Mucosa of rectum (tissue), 2 donors: ENCODE results near the gene SSH3.

Experiments used
- H3K27ac ChIP-seq, 2 donors: one replicate each; pipeline ENCODE4 v1.7.0; 2013; ENCODE audit warnings: inconsistent platforms in 2 of 2, low read depth in 2 of 2, low read length in 2 of 2
- H3K27me3 ChIP-seq, 2 donors: one replicate each; pipeline ENCODE4 v1.7.0; 2013; ENCODE audit warnings: low read length in 2 of 2; ENCODE audit not compliant: control insufficient read depth in 2 of 2, insufficient read depth in 2 of 2
- H3K36me3 ChIP-seq, 2 donors: one replicate each; pipeline ENCODE4 v1.7.0; 2013; ENCODE audit warnings: low read length in 2 of 2; ENCODE audit not compliant: control insufficient read depth in 2 of 2, insufficient read depth in 2 of 2
- H3K4me1 ChIP-seq, 2 donors: one replicate each; pipeline ENCODE4 v1.7.0; 2013; ENCODE audit warnings: low read length in 2 of 2, mild to moderate bottlenecking in 1 of 2; ENCODE audit not compliant: control insufficient read depth in 2 of 2, insufficient read depth in 2 of 2
- H3K4me3 ChIP-seq, 2 donors: one replicate each; pipeline ENCODE4 v1.7.0; 2013; ENCODE audit warnings: low read length in 2 of 2
- H3K9ac ChIP-seq, 2 donors: one replicate each; pipeline ENCODE4 v1.7.0; 2013; ENCODE audit warnings: low read length in 2 of 2, low read depth in 1 of 2, mild to moderate bottlenecking in 1 of 2
- H3K9me3 ChIP-seq, 2 donors: one replicate each; pipeline ENCODE4 v1.7.0; 2013; ENCODE audit warnings: low read length in 2 of 2; ENCODE audit not compliant: control insufficient read depth in 2 of 2
- donor health status: healthy.
- donor health status: Normal muscosa, but diverticular disease.

Gene SSH3

DNA sequence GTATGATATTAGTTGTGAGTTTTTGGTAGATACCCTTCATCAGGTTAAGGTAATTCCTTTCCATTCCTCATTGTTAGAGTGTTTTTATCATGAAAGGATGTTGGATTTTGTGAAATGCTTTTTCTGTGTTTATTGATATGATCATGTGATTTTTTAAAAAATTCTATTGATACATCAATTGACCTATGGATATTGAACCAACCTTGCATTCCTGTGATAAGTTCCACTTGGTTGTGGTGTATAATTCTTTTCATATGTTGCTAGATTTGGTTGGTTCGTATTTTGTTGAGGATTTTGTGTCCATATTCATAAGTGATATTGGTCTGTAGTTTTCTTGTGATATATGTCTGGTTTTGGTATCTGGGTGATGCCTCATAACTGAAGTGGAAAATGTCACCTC lies 7.5 kb upstream of the SSH3 start:
- Histone ChIP-seq H3K4me1 (peaks cover 0 to under 1% of the 10 kb centered on the region in 2 donors), H3K9ac (no peak overlapping the region), H3K27ac (no peak overlapping the region), H3K9me3 (peaks cover 0 to 3% of the 10 kb centered on the region in 2 donors), H3K27me3 (no peaks in the 10 kb centered on the region), H3K4me3 (no peak overlapping the region), H3K36me3 (peaks cover 21 to 26% of the 10 kb centered on the region in 2 donors)

GRCh38 chr11:67298786-67299185 lies 4.5 kb upstream of the SSH3 start:
- Histone ChIP-seq H3K27ac (no peak overlapping the region), H3K4me1 (peaks cover 6 to 18% of the 10 kb centered on the region in 2 donors), H3K36me3 (peaks cover 18 to 20% of the 10 kb centered on the region in 2 donors), H3K27me3 (no peaks in the 10 kb centered on the region), H3K9me3 (peaks cover 0 to 3% of the 10 kb centered on the region in 2 donors), H3K9ac (no peak overlapping the region), H3K4me3 (no peak overlapping the region)

- H3K27me3 ChIP-seq: no peaks in the 10 kb centered on the region
- peaks cover 0 to 3% of the 10 kb centered on the region in 2 donors for H3K9me3 ChIP-seq
- H3K36me3 ChIP-seq: peaks cover 18 to 20% of the 10 kb centered on the region in 2 donors
Measured at GRCh38 chr11:67299471-67300191, 3.7 kb upstream of the SSH3 start.

GRCh38 chr11:67300256-67300755 lies 3.0 kb upstream of the SSH3 start:
- H3K27me3 ChIP-seq: no peaks in the 10 kb centered on the region
- H3K36me3 ChIP-seq: peaks cover 18 to 20% of the 10 kb centered on the region in 2 donors
- H3K9me3 ChIP-seq: peaks cover 0 to 3% of the 10 kb centered on the region in 2 donors
- no peak overlapping the region for H3K27ac ChIP-seq
- H3K4me3 ChIP-seq: no peak overlapping the region
- H3K9ac ChIP-seq: no peak overlapping the region
- peaks cover 15 to 27% of the 10 kb centered on the region in 2 donors for H3K4me1 ChIP-seq

More at GRCh38 chr11:67299471-67300191, 3.7 kb upstream of the SSH3 start:
- Histone ChIP-seq H3K9ac (no peak overlapping the region), H3K27ac (no peak overlapping the region), H3K4me3 (no peak overlapping the region), H3K4me1 (peaks cover 12 to 24% of the 10 kb centered on the region in 2 donors)

DNA sequence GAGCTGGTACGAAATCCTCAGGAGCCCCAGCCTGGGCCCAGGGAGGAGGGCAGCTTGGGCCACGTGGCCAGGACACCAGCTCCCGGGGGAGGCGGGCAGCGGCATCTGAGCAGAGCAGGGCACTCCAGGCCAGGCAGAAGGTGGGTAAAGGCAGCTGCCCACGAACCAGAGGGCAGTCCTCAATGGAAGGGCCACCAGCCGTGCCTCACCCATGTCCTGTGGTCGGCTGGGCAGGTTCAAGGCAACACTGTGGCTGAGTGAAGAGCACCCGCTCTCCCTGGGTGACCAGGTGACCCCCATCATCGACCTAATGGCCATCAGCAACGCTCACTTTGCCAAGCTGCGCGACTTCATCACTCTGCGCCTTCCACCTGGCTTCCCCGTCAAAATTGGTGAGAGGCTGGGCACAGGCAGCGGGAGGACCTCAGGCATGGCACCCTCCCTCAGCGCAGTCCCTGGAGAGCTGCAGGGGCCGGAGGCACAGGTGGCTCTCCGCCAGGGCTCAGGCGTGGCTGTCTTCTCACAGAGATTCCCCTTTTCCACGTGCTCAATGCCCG lies 2.5 kb upstream of the SSH3 start:
- peaks cover 18 to 20% of the 10 kb centered on the region in 2 donors for H3K36me3 ChIP-seq
- peaks cover 0 to 2% of the 10 kb centered on the region in 2 donors for H3K9me3 ChIP-seq
- H3K27ac ChIP-seq: no peak overlapping the region
- H3K4me3 ChIP-seq: no peak overlapping the region
- no peak overlapping the region for H3K9ac ChIP-seq
- no peaks in the 10 kb centered on the region for H3K27me3 ChIP-seq
- peaks cover 15 to 27% of the 10 kb centered on the region in 2 donors for H3K4me1 ChIP-seq

- Histone ChIP-seq H3K27me3 (no peaks in the 10 kb centered on the region), H3K9me3 (no peaks in the 10 kb centered on the region), H3K36me3 (peaks cover 18 to 20% of the 10 kb centered on the region in 2 donors), H3K9ac (peak overlapping the region in 1 of 2 donors; percentile 69), H3K4me3 (peak overlapping the region in 1 of 2 donors; percentile 54), H3K4me1 (peaks cover 15 to 27% of the 10 kb centered on the region in 2 donors), H3K27ac (no peak overlapping the region)
Measured at GRCh38 chr11:67301313-67301921, 1.9 kb upstream of the SSH3 start.

- H3K9me3 ChIP-seq: no peaks in the 10 kb centered on the region
- peak overlapping the region; percentile 81 to 95 for H3K9ac ChIP-seq
- H3K4me1 ChIP-seq: peaks cover 15 to 27% of the 10 kb centered on the region in 2 donors
- H3K27ac ChIP-seq: peak overlapping the region; percentile 86 to 91
- H3K4me3 ChIP-seq: peak overlapping the region; percentile 77 to 79
- H3K36me3 ChIP-seq: peaks cover 20 to 23% of the 10 kb centered on the region in 2 donors
- H3K27me3 ChIP-seq: no peaks in the 10 kb centered on the region
Measured at GRCh38 chr11:67301951-67302516, 1.3 kb upstream of the SSH3 start.

DNA sequence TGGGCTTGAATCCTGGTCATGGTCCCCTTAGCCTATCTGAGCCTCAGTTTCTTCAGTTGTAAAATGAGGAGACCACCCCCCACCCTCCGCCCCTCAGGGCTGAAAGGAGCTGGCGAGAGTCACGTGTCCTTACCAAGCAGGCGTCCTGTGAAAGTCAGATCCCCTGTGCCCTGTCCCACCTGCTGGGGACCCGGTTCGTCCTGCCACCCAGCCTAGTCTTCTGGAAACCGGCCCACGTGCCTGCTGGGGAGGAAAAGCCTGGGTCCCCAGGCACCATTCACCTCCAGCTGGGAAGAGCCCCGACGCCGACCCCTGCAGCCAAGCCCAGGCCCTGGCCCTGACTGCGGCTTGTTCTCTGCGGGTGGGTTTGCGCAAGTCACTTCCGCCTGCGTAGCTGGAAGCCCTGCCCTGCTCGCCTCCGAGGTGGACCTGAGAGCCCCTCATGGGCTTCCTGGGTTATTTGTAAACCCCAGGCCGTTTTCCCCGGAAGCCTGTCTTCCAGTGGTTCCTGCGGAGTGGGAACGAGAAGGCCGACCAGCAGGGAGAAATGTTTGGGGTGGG lies 679 bp upstream of the SSH3 start:
- H3K36me3 ChIP-seq: peaks cover 26 to 30% of the 10 kb centered on the region in 2 donors
- H3K9me3 ChIP-seq: no peaks in the 10 kb centered on the region
- peaks cover 15 to 27% of the 10 kb centered on the region in 2 donors for H3K4me1 ChIP-seq
- peak overlapping the region; percentile 81 to 95 for H3K9ac ChIP-seq
- peak overlapping the region; percentile 77 to 79 for H3K4me3 ChIP-seq
- H3K27me3 ChIP-seq: no peaks in the 10 kb centered on the region
- peak overlapping the region; percentile 86 to 91 for H3K27ac ChIP-seq

GRCh38 chr11:67303835-67304411 lies 593 bp downstream of the SSH3 start:
- H3K9me3 ChIP-seq: no peaks in the 10 kb centered on the region
- H3K9ac ChIP-seq: peak overlapping the region; percentile 72 to 95
- H3K36me3 ChIP-seq: peaks cover 28 to 42% of the 10 kb centered on the region in 2 donors
- H3K27ac ChIP-seq: peak overlapping the region; percentile 85 to 91
- H3K4me1 ChIP-seq: peaks cover 15 to 27% of the 10 kb centered on the region in 2 donors
- peak overlapping the region; percentile 77 to 79 for H3K4me3 ChIP-seq
- H3K27me3 ChIP-seq: no peaks in the 10 kb centered on the region
